Measurements from ENCODE around the gene IZUMO4.

DNA sequence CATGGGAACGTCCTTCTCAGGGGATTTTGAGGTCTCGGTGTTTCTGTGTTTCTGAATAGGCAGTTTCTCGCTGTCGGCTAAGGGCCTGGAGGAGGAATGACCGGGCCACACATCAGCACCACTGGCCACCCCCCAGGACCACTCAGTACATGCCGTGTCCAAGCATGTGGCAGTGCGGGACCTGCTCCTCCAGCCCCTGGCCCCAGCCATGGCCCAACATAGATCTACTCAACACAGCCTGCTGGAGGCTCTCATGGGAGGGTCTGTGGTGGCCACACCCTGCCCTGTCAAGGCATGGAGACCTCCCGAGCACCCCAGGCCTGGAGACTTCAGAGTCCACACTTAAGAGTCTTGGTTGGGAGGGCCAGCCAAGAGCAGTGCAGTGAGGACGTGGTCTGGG is 17.5 kb downstream of the IZUMO4 start:
- TF ChIP-seq, protein P1, sequence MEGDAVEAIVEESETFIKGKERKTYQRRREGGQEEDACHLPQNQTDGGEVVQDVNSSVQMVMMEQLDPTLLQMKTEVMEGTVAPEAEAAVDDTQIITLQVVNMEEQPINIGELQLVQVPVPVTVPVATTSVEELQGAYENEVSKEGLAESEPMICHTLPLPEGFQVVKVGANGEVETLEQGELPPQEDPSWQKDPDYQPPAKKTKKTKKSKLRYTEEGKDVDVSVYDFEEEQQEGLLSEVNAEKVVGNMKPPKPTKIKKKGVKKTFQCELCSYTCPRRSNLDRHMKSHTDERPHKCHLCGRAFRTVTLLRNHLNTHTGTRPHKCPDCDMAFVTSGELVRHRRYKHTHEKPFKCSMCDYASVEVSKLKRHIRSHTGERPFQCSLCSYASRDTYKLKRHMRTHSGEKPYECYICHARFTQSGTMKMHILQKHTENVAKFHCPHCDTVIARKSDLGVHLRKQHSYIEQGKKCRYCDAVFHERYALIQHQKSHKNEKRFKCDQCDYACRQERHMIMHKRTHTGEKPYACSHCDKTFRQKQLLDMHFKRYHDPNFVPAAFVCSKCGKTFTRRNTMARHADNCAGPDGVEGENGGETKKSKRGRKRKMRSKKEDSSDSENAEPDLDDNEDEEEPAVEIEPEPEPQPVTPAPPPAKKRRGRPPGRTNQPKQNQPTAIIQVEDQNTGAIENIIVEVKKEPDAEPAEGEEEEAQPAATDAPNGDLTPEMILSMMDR (IDR thresholded peaks at IDR 0.05) = no peak
- no peak for TF ChIP-seq POLR2A (IDR thresholded peaks at IDR 0.05)

All from heart left ventricle (tissue), 13 donors.